Neutrophil (primary cell): ENCODE data around the gene SCTR.

Source experiments
- H3K27ac ChIP-seq: fragments of 200-600 bp; sonication (generic); 2 replicates; pipeline ENCODE4 v1.5.1; 2016; ENCODE audit warnings: mild to moderate bottlenecking, moderate library complexity
- H3K27me3 ChIP-seq: fragments of 200-600 bp; sonication (generic); 2 replicates; pipeline ENCODE4 v1.6.0; 2016; ENCODE audit warnings: mild to moderate bottlenecking
- H3K36me3 ChIP-seq: fragments of 200-600 bp; sonication (generic); 2 replicates; pipeline ENCODE4 v1.5.1; 2017
- H3K4me1 ChIP-seq, 2 experiments: fragments of 200-600 bp in 1 of 2; sonication (generic) in 1 of 2; 1 replicate in 1 of 2; 2 replicates in 1 of 2; pipeline versions ENCODE4 v1.5.1 to v1.6.1; 2013 to 2016; ENCODE audit warnings: low read depth in 1 of 2, low read length in 1 of 2, mild to moderate bottlenecking in 1 of 2, moderate library complexity in 1 of 2; ENCODE audit not compliant: control insufficient read depth in 1 of 2, insufficient read depth in 1 of 2
- H3K4me3 ChIP-seq, 2 experiments: fragments of 200-600 bp in 1 of 2; sonication (generic) in 1 of 2; 1 replicate in 1 of 2; 2 replicates in 1 of 2; pipeline ENCODE4 v1.5.1; 2013 to 2016; ENCODE audit warnings: low read depth in 1 of 2, low read length in 1 of 2, mild to moderate bottlenecking in 1 of 2, moderate library complexity in 1 of 2
- H3K9me3 ChIP-seq: fragments of 200-600 bp; sonication (generic); 2 replicates; pipeline ENCODE4 v1.5.1; 2016
- CTCF ChIP-seq: fragments of 200-600 bp; sonication (generic); IDR thresholded peaks from 2 replicates; pipeline ENCODE4 v1.5.1; 2016; ENCODE audit warnings: antibody characterized with exemption

Gene SCTR

GRCh38 chr2:119545754-119546446 lies 21.6 kb upstream of the SCTR start:
- Histone ChIP-seq H3K27ac (no peak overlapping the region), H3K4me1 (peaks cover 0 to 4% of the 10 kb centered on the region in 2 experiments), H3K36me3 (no peaks in the 10 kb centered on the region), H3K4me3 (no peak overlapping the region), H3K27me3 (peaks cover 89% of the 10 kb centered on the region), H3K9me3 (no peaks in the 10 kb centered on the region)
- no peak for TF ChIP-seq CTCF

GRCh38 chr2:119544939-119545475 lies 20.7 kb upstream of the SCTR start:
- Histone ChIP-seq H3K4me3 (no peak overlapping the region), H3K27me3 (peaks cover 96% of the 10 kb centered on the region), H3K4me1 (peaks cover 0 to 4% of the 10 kb centered on the region in 2 experiments), H3K36me3 (no peaks in the 10 kb centered on the region), H3K9me3 (no peaks in the 10 kb centered on the region), H3K27ac (no peak overlapping the region)
- no peak for TF ChIP-seq CTCF

GRCh38 chr2:119544075-119544938 lies 20.0 kb upstream of the SCTR start, which contains the start of gene CFAP221:
CFAP221 (plus strand) TSS chr2:119544449; CDS start chr2:119546132, 1,683 bp downstream.
- no peak for TF ChIP-seq CTCF
- Histone ChIP-seq H3K4me3 (peak within 1 kb of the TSS; percentile 10 to 32), H3K36me3 (no peaks in the 10 kb centered on the region), H3K9me3 (no peaks in the 10 kb centered on the region), H3K27ac (no peak within 1 kb of the TSS), H3K4me1 (peaks cover 0 to 4% of the 10 kb centered on the region in 2 experiments), H3K27me3 (peaks cover 90% of the 10 kb centered on the region)

GRCh38 chr2:119541476-119541875 lies 17.2 kb upstream of the SCTR start:
- peaks cover 0 to 4% of the 10 kb centered on the region in 2 experiments for H3K4me1 ChIP-seq
- no peak overlapping the region for H3K4me3 ChIP-seq
- no peak for TF ChIP-seq CTCF

GRCh38 chr2:119537792-119538191 lies 13.5 kb upstream of the SCTR start:
- no peaks in the 10 kb centered on the region for H3K9me3 ChIP-seq
- no peaks in the 10 kb centered on the region for H3K36me3 ChIP-seq
- no peak overlapping the region for H3K4me3 ChIP-seq
- H3K27ac ChIP-seq, result no peak overlapping the region
- peaks cover 29% of the 10 kb centered on the region for H3K27me3 ChIP-seq
- H3K4me1 ChIP-seq, result no peaks in the 10 kb centered on the region
- no peak for TF ChIP-seq CTCF

More at GRCh38 chr2:119541476-119541875, 17.2 kb upstream of the SCTR start:
- no peak overlapping the region for H3K27ac ChIP-seq
- H3K9me3 ChIP-seq, result no peaks in the 10 kb centered on the region
- peaks cover 66% of the 10 kb centered on the region for H3K27me3 ChIP-seq
- no peaks in the 10 kb centered on the region for H3K36me3 ChIP-seq
